ENCODE data around the gene ABCA4. TPM values are rescaled to one million over a fixed set of nuclear protein-coding genes. Genes with fewer than 3 reads are reported as not detected.

ABCA4 gene
- total RNA-seq, 1 donor from 2014 or later = 0.14 TPM

Other genes with a start within 250 kb of the ABCA4 start
- gene DNTTIP2, start 241.9 kb downstream of the ABCA4 start, total RNA-seq = 65.0 and 67.7 TPM in 2 replicates
- 12.8 and 13.0 TPM in 2 replicates for gene GCLM, start 211.7 kb downstream of the ABCA4 start, total RNA-seq
- 1.5 TPM in 2 replicates for gene ARHGAP29, start 116.4 kb upstream of the ABCA4 start, total RNA-seq